ENCODE data around the gene CSTF1. TPM values are rescaled to one million over a fixed set of nuclear protein-coding genes. Genes with fewer than 3 reads are reported as not detected.

CSTF1 gene
- total RNA-seq = 43.5 and 46.8 TPM in 2 replicates
- long read RNA-seq, full-length matches to known transcripts = 149 of 218 reads
- long read RNA-seq, partial matches to known transcripts = 4 of 218 reads
- long read RNA-seq, other reads (novel, unspliced or antisense) = 65 of 218 reads

- peak; percentile 98 for DNase-seq (ENCODE audit: low spot score, unreplicated experiment)
- Mint-ChIP-seq H3K4me1 (ENCODE audit: low read depth) (peaks cover 18% of the 10 kb centered on the region), H3K27ac (peak within 1 kb of the TSS; percentile 90), H3K36me3 (ENCODE audit: insufficient read depth) (peaks cover 13% of the 10 kb centered on the region), H3K27me3 (no peaks in the 10 kb centered on the region), H3K4me3 (ENCODE audit: low read depth) (no peak within 1 kb of the TSS), H3K9me3 (ENCODE audit: low read depth) (no peaks in the 10 kb centered on the region)
- no peak for TF ChIP-seq CTCF (IDR thresholded peaks at IDR 0.05; ENCODE audit: unreplicated experiment)
These were observed at the start of gene CSTF1, which contains the start of gene AURKA for GRCh38 chr20:56392132-56392880. Gene CSTF1 (plus strand): TSS chr20:56392645. CDS start chr20:56395553, 2,908 bp downstream. Gene AURKA (minus strand): TSS chr20:56392215. CDS start chr20:56388197, 4,018 bp downstream.

- no peak for DNase-seq (ENCODE audit: low spot score, unreplicated experiment)
- Mint-ChIP-seq H3K27ac (no peak overlapping the region), H3K4me3 (ENCODE audit: low read depth) (no peak overlapping the region), H3K9me3 (ENCODE audit: low read depth) (peaks cover 6% of the 10 kb centered on the region), H3K27me3 (peaks cover 51% of the 10 kb centered on the region), H3K36me3 (ENCODE audit: insufficient read depth) (no peaks in the 10 kb centered on the region), H3K4me1 (ENCODE audit: low read depth) (peaks cover 2% of the 10 kb centered on the region)
- TF ChIP-seq CTCF (IDR thresholded peaks at IDR 0.05; ENCODE audit: unreplicated experiment) = no peak
These were observed 49.7 kb upstream of the CSTF1 start for GRCh38 chr20:56342783-56343182.

GRCh38 chr20:56343861-56344381, 48.5 kb upstream of the CSTF1 start:
- Mint-ChIP-seq H3K27ac (no peak overlapping the region), H3K36me3 (ENCODE audit: insufficient read depth) (no peaks in the 10 kb centered on the region), H3K4me3 (ENCODE audit: low read depth) (peak overlapping the region; percentile 35), H3K27me3 (peaks cover 51% of the 10 kb centered on the region), H3K4me1 (ENCODE audit: low read depth) (peaks cover 13% of the 10 kb centered on the region), H3K9me3 (ENCODE audit: low read depth) (peaks cover 4% of the 10 kb centered on the region)
- TF ChIP-seq CTCF (IDR thresholded peaks at IDR 0.05; ENCODE audit: unreplicated experiment) = peak; percentile 93
- DNase-seq (ENCODE audit: low spot score, unreplicated experiment) = peak; percentile 61

- TF ChIP-seq CTCF (IDR thresholded peaks at IDR 0.05; ENCODE audit: unreplicated experiment) = no peak
- DNase-seq (ENCODE audit: low spot score, unreplicated experiment) = no peak
- Mint-ChIP-seq H3K4me1 (ENCODE audit: low read depth) (peaks cover 14% of the 10 kb centered on the region), H3K4me3 (ENCODE audit: low read depth) (no peak overlapping the region), H3K36me3 (ENCODE audit: insufficient read depth) (no peaks in the 10 kb centered on the region), H3K9me3 (ENCODE audit: low read depth) (peaks cover under 1% of the 10 kb centered on the region), H3K27ac (no peak overlapping the region), H3K27me3 (peaks cover 49% of the 10 kb centered on the region)
These were observed 46.5 kb upstream of the CSTF1 start for GRCh38 chr20:56345911-56346310.

GRCh38 chr20:56347628-56348304, 44.7 kb upstream of the CSTF1 start:
- Mint-ChIP-seq H3K27me3 (peaks cover 42% of the 10 kb centered on the region), H3K9me3 (ENCODE audit: low read depth) (no peaks in the 10 kb centered on the region), H3K36me3 (ENCODE audit: insufficient read depth) (no peaks in the 10 kb centered on the region), H3K27ac (peak overlapping the region; percentile 26), H3K4me1 (ENCODE audit: low read depth) (peaks cover 14% of the 10 kb centered on the region), H3K4me3 (ENCODE audit: low read depth) (no peak overlapping the region)
- TF ChIP-seq CTCF (IDR thresholded peaks at IDR 0.05; ENCODE audit: unreplicated experiment) = no peak
- DNase-seq (ENCODE audit: low spot score, unreplicated experiment) = no peak
